HG02973 (cell line): ENCODE results near the gene INTS1.

Source experiments
- ATAC-seq: cut with Tn5 transposase; IDR thresholded peaks from one replicate; pipeline ENCODE4 v1.9.1; 2021; ENCODE audit warnings: moderate library complexity; ENCODE audit not compliant: unreplicated experiment

The INTS1 gene, protein sequence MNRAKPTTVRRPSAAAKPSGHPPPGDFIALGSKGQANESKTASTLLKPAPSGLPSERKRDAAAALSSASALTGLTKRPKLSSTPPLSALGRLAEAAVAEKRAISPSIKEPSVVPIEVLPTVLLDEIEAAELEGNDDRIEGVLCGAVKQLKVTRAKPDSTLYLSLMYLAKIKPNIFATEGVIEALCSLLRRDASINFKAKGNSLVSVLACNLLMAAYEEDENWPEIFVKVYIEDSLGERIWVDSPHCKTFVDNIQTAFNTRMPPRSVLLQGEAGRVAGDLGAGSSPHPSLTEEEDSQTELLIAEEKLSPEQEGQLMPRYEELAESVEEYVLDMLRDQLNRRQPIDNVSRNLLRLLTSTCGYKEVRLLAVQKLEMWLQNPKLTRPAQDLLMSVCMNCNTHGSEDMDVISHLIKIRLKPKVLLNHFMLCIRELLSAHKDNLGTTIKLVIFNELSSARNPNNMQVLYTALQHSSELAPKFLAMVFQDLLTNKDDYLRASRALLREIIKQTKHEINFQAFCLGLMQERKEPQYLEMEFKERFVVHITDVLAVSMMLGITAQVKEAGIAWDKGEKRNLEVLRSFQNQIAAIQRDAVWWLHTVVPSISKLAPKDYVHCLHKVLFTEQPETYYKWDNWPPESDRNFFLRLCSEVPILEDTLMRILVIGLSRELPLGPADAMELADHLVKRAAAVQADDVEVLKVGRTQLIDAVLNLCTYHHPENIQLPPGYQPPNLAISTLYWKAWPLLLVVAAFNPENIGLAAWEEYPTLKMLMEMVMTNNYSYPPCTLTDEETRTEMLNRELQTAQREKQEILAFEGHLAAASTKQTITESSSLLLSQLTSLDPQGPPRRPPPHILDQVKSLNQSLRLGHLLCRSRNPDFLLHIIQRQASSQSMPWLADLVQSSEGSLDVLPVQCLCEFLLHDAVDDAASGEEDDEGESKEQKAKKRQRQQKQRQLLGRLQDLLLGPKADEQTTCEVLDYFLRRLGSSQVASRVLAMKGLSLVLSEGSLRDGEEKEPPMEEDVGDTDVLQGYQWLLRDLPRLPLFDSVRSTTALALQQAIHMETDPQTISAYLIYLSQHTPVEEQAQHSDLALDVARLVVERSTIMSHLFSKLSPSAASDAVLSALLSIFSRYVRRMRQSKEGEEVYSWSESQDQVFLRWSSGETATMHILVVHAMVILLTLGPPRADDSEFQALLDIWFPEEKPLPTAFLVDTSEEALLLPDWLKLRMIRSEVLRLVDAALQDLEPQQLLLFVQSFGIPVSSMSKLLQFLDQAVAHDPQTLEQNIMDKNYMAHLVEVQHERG (N-terminal part only)

GRCh38 chr7:1503816-1504775 is at the start of gene INTS1:
TSS of gene INTS1 (minus strand) at chr7:1504389. CDS start at chr7:1503960, 429 bp downstream.
- peak; percentile 76 for ATAC-seq

GRCh38 chr7:1553512-1554210 is 49.5 kb upstream of the INTS1 start:
- no peak for ATAC-seq

DNA sequence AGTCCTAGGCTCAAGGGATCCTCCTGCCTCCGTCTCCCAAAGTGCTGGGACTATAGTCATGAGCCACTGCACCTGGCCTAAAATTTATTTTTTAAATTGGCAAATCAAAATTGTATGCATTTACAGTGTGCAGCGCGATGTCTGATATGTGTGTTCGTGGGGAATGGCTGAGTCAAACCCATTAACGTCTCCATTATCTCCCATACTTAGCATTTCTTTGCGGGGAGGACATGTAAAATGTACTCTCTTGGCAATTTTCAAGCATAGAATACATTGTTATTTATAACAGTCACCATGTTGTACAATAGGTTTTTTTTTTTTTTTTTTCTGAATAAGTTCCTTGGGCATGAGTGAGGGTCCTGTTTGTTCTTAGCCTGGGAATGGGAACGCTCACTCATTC is 48.0 kb upstream of the INTS1 start:
- no peak for ATAC-seq

GRCh38 chr7:1550846-1551155 is 46.6 kb upstream of the INTS1 start:
- ATAC-seq: no peak

- no peak for ATAC-seq
Measured at GRCh38 chr7:1550005-1550845, 46.0 kb upstream of the INTS1 start.

DNA sequence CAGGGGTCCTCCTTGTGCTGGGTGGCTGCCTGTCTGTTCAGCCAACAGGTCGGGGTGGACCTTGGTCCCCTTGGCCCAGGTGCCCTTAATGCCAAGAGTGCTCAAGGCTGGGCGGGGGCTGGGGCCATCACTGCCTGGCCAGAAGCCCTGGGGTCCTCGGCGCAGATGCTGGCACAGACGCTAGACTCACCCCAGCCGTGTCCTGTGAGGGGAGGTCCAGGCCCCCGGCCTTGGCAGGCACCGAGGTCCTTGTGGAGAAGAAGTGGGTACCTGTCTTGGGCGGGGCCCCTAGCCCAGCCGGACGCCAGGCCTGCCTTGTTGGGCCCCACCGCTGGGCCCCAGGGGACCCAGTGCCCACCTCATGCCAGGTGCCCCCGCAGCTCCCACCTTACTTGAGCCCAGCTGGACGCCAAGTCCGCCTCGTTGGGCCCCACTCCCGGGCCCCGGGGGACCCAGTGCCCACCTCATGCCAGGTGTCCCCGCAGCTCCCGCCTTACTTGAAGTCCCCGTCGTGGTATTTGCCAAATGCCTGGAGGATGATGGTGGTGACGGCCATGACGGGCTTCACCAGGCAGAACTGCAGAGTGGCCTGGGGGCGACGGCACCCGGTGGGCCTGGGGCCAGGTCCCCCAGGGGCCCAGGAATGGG is 45.3 kb upstream of the INTS1 start:
- no peak for ATAC-seq

DNA sequence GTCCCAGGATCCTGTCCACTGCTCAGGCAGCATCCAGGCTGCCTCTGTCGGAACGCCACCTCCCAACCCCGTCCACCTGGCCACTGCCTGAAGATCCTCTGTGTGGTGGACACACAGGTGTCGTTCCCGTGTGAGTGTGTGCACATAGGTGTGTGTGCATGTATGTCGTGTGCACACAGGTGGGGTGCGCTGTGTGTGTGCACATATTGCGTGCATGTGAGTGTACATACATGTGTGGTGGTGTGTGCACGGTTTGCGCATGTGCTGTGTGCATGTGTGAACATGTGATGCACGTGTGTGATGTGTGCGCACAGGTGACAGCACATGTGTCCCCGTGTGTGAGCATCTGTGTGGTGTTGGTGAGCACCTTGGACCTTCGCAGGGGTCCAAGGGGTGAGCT is 44.8 kb upstream of the INTS1 start:
- no peak for ATAC-seq

GRCh38 chr7:1548438-1548831 is 44.2 kb upstream of the INTS1 start:
- no peak for ATAC-seq

- ATAC-seq: no peak
Measured at GRCh38 chr7:1547777-1548437, 43.7 kb upstream of the INTS1 start.

DNA sequence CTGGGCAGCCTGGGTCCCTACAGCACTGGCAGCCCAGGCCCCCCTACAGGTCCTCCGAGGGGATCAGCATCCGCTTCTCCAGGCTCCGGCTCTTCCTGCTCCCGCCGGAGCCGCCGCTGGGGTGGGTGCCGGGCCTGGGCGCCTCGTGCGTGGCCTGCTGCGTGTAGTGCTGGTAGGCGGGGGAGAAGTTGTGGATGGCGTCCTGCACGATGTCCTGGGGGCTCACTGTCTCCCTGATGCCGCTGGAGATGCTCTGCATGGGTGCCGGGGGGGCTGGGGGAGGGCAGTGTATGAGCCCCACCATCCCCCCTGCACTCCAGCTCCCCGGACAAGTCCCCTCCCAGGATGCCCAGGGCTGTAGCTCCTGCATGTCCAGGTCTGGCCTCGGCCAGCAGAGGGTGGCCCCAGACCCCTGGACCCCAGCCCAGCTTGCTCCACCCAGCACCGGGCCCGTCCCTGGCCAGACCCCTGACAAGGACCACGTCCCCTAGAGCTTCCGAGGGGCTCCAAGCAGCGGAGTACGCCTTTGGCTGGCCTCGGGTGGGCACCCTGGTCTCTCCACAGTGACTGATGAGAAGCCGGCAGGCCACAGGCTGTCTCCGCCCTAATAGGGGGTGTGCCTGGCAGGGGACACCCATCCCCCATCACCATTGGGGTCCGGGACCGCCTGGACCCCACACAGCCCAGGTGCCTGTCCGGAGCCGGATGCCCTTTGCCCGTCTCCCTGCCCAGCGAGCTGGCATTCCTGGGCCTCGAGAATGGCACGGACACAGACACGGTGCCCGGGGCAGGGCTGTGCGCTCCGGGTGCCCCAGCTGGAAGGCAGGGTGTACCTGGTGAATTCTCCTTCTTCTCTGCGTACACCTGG is 43.0 kb upstream of the INTS1 start:
- ATAC-seq: no peak

DNA sequence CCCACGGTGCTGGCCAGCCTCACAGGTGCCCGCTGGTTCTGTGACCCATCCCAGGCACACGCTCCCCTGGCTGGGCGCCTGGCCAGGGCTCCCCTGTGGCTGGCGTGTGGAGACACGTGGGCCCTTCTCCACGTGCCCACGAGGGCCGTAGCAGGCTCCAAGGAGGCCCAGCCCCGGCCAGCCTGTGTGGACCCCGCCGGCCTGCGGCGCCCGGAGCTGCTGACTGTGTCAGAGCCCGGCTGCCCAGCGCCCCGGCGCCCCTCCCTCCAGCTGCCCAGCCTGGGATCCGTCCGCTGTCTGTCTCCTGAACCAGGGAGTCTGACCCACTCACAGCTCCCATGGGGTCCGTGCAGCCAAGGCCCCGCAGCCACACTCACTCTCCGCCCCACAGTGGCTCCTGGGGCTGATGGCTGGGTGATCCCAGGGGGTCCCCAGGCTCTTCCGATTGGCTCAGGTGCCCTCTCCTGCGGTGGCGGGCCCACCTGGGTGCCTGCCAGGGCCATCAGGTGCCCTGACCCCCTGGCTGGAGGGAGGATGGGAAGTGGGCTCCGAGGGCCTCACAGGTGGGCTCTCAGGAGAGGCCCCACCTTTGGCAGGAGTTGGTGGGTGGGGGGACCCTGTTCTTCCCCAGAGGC is 42.2 kb upstream of the INTS1 start:
- no peak for ATAC-seq

GRCh38 chr7:1545417-1546246 is 41.4 kb upstream of the INTS1 start:
- ATAC-seq: no peak

DNA sequence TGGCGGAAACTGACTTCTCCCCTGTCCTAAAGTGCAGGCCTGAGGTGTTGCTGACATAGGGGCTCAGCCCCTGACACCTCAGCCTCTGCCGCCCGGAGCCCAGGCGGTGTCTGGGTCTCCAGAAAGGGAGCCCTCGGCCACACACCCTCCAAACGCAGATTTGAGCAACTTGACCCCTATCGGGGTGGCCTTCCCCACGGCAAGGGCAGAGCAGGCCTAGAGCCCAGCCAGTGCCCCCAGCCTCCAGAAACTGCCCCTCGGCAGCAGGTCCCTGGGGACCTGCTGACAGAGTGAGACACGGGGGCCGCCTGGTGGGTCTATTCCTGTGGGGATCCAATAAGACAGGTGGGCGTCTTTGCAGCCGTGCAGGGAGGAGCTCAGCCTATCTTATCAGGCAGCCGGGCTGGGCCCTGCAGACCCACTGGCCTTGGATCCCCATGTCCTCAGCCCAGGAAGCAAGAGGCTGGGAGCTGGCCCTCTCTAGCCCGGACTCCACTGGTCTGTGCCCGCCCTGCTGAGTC is 40.8 kb upstream of the INTS1 start:
- no peak for ATAC-seq

GRCh38 chr7:1544178-1544895 is 40.1 kb upstream of the INTS1 start:
- no peak for ATAC-seq

- ATAC-seq: no peak
Measured at GRCh38 chr7:1543826-1544177, 39.6 kb upstream of the INTS1 start.
